NK-92 (cell line): ENCODE measurements around the gene NOB1.

ENCODE experiments used
- DNase-seq: peaks from one replicate; lab custom pipeline; 2025; ENCODE audit not compliant: unreplicated experiment; lab: John Stamatoyannopoulos, UW

Gene NOB1

GRCh38 chr16:69724414-69724873 lies 30.3 kb downstream of the NOB1 start:
- DNase-seq = no peak

DNA sequence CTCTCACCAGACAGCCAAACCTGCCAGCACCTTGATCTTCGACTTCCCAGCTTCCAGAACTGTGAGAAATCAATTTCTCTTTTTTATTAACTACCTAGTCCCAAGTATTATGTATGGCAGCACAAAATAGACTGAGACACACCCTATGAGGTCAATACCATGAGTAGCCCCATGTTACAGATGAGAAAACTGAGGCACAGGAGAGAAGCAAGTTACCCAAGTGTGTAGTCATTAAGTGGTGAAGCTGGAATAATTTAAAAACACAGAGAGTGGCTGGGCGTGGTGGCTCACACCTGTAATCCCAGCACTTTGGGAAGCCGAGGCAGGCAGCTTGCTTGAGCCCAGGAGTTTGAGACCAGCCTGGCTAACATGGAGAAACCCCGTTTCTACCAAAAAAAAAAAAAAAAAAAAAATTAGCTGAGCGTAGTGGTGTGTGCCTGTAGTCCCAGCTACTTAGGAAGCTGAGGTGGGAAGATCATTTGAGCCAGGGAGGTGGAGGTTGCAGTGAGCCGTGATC lies 33.2 kb downstream of the NOB1 start:
- no peak for DNase-seq

DNA sequence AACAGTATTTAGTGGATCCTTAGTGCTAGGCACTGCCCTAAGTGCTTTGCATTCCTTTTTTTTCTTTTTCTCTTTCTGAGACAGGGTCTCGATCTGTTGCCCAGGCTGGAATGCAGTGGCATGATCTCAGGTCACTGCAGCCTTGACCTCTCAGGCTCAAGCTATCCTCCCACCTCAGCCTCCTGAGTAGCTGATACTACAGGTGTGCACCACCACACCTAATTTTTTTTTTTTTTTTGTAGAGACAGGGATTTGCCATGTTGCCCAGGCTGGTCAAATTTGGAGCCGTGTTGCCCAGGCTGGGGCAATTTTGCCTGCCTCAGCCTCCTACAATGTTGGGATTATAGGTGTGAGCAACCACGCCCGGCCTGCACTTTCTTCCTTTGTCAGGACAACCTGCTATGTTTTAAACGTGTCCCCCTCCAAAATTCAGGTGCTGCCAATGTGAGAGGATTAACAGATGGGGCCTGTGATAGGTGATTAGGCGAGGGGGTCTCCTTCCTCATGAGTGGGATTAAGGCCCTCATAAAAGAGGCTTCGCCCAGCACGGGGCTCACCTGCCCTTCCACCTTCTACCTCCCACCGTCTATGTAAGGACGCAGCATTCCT lies 33.8 kb downstream of the NOB1 start:
- no peak for DNase-seq

DNA sequence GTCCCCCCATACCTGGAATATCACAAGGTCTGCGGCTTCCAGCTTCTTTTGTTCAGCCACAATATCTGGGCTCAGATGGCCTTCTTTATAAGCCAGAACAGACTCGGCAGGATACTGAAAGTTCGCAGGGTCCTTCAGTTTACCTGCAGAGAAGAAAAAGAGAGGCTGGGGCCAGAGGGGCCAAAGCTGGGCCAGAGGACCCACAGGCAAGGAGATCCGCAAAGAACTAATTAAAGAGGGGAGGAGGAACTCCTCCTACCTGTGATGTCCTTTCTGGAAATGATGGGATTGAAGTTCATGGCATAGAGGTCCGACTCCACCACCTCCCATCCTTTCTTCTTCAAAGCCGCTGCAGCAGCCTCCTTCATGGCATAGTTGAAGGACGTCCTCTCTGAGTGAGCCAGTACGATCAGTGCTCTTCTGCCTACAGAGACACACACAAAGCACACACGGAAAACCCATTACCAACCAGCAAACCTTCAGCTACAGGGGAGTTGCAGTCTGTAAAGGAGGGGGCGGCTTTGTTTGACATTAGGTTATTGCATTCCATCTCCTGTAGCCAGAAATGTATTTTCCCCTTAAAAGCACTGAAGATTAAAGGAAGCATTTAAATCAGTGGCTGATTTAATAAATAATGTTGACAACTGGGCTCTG lies 36.5 kb downstream of the NOB1 start:
- DNase-seq = no peak

- DNase-seq = no peak
Measured at GRCh38 chr16:69717066-69717465, 37.7 kb downstream of the NOB1 start.

DNA sequence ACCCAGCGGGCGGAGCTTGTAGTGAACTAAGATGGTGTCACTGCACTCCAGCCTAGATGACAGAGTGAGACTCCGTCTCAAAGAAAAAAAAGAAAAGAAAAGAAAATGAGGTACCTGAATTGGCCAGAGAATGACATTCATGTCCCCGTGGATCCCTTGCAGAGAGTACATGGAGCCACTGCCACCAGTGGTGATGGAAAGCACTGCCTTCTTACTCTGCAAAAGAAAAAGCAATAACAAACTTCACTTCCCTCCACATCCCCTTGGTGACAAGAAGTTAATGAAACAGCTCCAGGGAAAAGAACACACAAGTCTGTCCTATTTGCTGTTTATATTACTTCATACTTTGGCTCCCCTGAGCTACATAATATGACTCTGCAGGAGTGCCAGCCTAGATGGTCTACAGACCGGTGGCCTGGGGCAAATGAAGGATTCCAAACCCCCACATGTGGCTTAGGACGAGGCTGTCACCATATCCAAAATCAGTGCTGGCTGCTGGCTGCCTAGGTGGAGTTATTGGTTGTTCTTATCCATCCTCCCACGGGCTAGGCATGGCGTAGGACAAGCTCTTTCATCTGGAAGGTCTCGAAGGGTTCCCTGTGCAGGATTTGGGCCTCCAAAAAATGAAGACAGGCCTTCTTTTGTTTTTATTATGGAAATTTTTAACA lies 41.7 kb downstream of the NOB1 start:
- no peak for DNase-seq

DNA sequence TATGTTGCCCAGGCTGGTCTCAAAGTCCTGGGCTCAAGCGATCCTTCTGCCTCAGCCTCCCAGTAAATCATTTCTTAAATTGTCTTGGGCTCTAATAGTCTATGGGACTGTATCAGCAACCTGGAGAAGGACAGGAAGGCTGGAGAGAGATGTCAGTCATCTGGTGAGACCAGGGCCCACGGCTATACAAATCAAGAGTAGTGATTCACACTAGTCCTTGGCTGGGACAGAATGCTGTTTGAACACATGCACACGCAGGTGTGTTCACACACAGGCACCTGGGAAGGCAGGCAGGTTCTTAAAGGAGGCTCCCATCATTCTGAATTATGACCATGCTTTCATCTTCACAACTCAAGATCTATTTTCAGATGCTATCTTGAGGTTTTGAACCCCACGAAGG lies 42.4 kb downstream of the NOB1 start:
- no peak for DNase-seq

- DNase-seq = no peak
Measured at GRCh38 chr16:69711115-69711740, 43.5 kb downstream of the NOB1 start.

DNA sequence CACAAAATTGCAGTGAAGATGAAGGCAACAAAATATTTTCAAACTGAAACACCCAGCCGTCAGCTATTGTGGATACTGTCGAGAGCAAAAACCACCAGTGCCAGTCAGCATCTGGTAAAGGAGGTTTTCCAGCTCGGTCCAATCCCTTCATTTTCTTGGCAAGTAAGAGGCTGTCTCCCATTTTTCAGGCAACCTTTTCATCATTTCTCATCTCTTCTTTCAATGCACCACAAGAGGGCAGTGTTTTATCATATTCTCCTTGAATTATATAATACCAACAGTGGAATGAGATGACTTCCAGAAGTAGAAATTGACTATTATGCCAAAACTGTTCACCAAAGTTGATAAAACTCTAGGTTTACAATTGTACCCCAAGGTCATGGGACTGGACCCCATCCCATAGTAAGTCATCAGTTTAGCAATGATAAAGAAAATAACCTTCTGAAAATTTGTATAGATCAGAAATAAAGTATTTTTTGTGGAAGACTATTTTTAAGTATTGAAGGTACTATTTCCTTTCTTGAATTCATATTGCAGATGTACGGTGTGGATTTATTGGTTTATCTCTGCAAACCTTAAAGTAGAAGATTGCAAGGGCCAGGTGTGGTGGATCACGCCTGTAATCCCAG lies 45.2 kb downstream of the NOB1 start:
- no peak for DNase-seq

DNA sequence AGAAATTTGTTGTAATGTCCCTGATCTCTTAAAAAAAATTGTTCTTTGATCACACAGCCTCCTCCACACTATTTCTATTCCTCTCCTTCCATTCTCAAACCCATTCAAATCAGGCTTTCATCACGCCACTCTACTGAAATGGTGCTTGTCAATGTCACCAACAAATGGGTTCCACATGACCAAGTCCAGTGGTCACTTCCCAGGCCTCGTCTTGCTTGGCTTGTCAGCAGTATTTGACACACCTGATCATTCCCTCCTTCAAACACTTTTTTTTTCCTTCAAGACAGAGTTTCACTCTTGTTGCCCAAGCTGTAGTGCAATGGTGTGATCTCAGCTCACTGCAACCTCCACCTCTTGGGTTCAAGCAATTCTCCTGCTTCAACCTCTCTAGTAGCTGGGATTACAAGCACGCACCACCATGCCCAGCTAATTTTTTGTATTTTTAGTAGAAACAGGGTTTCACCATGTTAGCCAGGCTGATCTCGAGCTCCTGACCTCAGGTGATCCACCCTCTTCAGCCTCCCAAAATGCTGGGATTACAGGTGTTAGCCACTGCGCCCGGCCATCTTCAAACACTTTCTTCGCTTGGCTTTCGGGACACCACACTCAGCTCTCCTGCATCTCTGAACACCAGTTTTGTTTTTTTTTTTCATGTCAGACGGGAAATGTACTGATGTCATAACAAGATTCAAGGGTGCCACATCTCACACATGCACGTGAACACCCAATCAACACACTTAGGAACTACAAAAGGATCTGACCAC lies 46.6 kb downstream of the NOB1 start:
- DNase-seq = no peak

- no peak for DNase-seq
Measured at GRCh38 chr16:69706975-69707340, 47.8 kb downstream of the NOB1 start.

GRCh38 chr16:69706256-69706974 lies 48.3 kb downstream of the NOB1 start:
- DNase-seq = no peak

DNA sequence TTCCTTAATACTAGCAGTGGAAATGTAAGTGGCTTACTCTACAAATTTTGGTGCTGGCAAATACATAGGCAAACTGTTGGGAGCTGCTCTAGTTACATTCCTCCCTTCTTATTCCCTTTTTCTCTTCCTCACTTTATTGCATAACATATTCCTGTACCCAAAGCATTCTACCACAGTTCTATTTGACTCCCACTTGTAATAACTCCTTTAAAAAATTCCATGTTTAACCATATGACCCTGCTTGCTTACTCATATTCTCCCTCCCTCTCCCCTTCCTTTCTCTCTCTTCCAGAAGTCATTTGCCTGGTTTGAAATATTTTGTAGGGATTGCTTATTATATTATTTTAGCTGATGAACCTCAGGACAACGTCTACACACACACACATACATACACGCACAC lies 51.1 kb downstream of the NOB1 start:
- no peak for DNase-seq

DNA sequence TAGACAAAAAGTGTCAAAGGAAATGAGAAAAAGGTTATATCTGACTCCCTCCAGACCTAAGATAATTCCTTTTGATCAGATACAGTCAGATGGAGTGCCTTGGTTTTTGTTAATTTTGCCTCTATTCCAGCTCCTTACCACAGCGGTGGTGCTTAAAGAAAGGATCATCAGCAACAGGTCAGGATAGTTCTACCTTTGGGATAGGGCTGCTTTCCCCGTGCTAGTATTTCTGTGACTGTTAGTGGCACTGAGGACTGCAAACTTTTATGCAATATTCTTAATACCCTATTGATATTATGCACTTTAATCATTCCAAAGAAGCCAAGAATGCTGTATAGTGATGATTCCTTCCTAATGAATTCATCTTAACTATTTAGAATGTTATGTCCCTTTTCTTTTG lies 52.9 kb downstream of the NOB1 start:
- no peak for DNase-seq

DNA sequence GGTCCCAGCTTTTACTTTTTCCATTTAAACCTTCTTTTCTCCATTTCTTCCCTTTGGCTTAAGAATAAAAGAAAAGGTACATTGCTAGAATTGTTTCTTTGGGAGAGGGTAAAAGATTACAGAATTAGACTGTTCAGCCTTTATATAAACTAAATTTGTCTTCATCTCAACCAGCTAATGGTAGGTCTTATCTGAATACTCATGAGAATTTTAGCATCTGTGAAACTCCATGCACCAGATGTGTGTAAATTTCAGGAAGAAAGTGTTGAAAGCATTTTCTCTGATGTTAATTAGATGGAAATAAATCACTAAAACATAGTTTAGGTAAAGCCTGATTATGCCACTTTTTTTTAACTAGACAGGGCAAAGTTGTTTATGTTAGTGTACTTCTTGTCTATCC lies 53.3 kb downstream of the NOB1 start:
- DNase-seq = no peak

GRCh38 chr16:69699915-69700314 lies 54.8 kb downstream of the NOB1 start:
- DNase-seq = no peak

- no peak for DNase-seq
Measured at GRCh38 chr16:69698404-69698803, 56.3 kb downstream of the NOB1 start.

- no peak for DNase-seq
Measured at GRCh38 chr16:69693916-69694315, 60.8 kb downstream of the NOB1 start.

GRCh38 chr16:69691980-69692911 lies 62.5 kb downstream of the NOB1 start:
- DNase-seq = no peak
